Subcutaneous adipose tissue (tissue), 4 donors: ENCODE results near the gene APOBEC3B. TPM values are rescaled to one million over a fixed set of nuclear protein-coding genes. Genes with fewer than 3 reads are reported as not detected.

Source experiments
- CTCF ChIP-seq: fragments of 450-650 bp; IDR thresholded peaks from one replicate; pipeline ENCODE4 v1.5.1; 2016; ENCODE audit warnings: low read depth, mild to moderate bottlenecking, control low read depth, antibody characterized with exemption, moderate library complexity
- total RNA-seq, 4 donors: library from RNA; depleted of rRNA; stranded (reverse); fragments of >200 nt; gene quantifications; one replicate each; pipeline ENCODE4 v1.1.0, GENCODE V29; 2016

The APOBEC3B gene
- total RNA-seq, 4 donors from 2014 or later = 1.3 to 1.7 TPM; not detected in 2

DNA sequence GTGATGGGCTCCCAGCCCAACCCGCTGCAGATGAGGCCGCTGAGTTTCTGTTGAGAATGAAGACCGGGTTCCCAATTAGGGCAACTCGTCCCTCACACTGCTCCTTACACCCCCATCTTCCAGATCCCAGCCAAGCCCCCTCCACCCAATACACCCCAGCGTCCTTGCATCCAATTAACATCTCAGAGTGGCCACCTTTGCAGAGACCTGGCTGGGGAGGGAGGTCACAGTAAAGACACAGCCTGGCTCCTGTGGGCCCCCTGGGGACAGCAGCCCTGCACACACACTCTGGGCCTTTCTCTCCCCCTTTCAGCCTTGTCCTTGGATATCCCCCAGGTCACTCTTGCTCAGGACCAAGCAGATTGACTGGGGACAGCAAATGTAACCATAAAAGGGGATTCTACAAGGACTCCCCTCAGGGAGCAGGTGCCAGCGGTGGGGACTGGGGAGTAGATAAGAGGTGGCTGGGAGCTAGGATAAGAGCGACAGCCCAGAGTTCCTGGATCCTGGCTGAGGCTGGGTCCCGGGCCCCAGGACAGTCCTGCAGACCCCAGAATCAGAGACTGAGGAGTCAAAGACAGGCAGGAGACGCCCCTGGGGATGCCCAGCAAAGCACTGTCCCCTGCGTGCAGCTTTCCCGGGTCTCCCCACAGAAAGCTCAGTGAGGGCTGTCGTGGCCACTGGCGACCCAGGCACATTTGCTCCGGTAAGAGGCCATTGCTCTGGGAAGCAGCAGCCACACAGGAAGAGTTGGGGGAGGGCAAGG is 16.4 kb upstream of the APOBEC3B start:
- no peak for TF ChIP-seq CTCF

DNA sequence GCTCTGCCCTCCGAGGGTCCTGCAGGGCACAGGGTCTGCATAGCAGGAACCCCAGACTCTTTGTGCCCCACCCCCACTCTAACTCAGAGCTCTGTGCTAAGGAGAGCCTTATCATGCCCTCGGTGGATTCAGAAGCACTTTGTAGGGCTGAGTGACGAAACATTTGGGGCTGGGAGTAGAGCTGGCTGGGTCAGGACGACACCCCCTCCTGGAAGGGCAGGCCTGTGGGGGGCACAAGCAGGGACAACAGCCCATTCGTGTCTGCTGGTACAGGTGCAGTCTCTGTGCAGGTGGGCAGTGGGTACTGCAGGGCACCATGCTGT is 15.8 kb upstream of the APOBEC3B start:
- no peak for TF ChIP-seq CTCF

DNA sequence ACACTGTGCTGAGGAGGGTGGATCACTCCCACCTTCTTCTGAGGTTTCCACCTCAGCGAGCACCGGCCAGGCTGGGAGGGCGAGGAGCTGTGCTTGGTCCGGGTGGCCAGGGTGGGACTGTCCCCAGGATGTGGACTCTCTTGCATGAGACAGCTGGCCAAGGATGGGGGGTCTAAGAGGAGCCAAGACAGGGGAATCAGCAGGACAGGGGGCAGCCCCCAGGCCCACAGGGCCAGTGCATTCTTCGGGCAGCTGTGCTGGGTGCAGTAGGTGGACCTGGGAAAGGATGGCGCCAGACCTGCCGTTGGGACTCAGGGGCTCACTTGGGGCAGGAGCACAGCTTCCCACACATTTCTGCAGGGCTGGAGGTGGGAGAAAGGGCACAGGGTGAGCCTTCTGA is 15.2 kb upstream of the APOBEC3B start:
- TF ChIP-seq CTCF = no peak

DNA sequence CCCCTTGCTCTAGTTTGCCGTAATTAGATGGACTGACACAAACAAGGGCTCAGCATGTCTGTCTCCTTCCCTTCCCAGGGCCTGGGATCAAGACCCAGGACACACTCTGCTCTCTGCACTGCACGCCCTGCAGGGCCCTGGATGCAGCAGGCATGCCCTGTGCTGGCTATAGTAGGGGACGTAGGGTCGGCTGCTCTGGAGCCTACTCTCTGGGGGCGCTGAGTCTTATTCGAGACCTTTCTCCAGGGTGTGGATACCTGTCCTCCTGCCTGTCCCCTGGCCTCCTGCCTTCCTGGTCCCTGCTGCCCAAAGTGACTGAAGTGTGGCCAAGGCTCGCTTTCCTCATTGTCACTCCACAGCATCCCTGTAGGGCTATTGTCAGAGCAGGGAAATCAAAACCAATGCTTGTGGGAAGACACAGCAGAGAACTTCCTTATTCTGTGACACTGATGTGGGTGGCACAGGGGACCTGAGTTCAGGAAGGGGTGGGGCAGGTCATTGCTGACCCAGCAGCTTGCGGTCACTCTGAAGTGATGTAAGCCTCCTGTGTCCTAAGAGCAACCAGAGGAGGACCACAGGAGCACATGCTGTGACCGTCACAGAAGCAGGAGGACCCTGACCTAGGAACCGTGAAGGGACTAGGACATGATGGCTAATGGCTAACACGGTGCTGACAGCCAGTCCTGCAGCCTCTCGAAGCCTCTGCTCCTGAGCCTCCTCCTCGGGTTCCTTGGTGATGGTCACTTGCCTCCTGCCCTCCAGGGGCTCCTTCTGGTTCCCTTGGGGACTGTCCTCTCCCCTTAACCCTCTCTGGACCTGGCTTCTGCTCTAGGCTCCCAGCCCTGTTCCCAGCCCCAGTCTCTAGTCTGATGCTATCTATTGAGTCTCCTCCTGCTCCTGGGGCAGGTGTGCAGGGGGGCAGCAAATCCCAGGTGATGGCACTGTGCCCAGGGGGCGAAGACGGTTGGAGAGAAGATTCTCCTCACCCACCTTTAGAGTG is 14.4 kb upstream of the APOBEC3B start:
- no peak for TF ChIP-seq CTCF

DNA sequence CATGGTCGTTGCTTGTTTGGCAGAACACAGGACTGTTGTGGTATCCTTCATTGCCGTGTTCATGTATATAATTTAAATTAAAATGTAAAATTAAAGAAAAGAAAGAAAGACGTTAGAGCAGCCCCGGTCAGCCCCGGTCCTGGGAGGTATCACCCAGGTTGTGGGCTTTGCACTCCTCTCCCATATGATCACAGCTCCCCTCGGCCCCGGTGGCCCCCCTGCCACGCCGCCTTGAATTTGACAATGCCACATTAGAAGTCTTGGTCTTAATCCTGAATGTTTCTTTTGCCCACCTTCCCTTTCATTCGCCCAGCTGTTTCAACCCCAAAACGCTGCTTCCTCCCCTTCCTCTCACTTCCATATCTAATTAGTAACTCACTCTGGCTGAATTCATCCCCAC is 13.3 kb upstream of the APOBEC3B start:
- no peak for TF ChIP-seq CTCF

GRCh38 chr22:38970551-38970950 is 11.6 kb upstream of the APOBEC3B start:
- no peak for TF ChIP-seq CTCF

- no peak for TF ChIP-seq CTCF
Measured at GRCh38 chr22:38971202-38971601, 10.9 kb upstream of the APOBEC3B start.
